RCC 7860 (cell line): ENCODE results near the gene TEX101.
"Not testable (repeated sequence)": the region's sequence is repeated elsewhere in the genome, so short reads cannot be mapped to it uniquely, and the experiment has no call there.

Experiments used
- DNase-seq: peaks from one replicate; pipeline ENCODE4 v3.0.0-alpha.2; 2015; ENCODE audit warnings: low spot score
- FAIRE-seq: peaks from 2 replicates; lab custom pipeline; 2012; peaks lifted over from hg19 to GRCh38; lab: Jason Lieb, UNC

The TEX101 gene

DNA sequence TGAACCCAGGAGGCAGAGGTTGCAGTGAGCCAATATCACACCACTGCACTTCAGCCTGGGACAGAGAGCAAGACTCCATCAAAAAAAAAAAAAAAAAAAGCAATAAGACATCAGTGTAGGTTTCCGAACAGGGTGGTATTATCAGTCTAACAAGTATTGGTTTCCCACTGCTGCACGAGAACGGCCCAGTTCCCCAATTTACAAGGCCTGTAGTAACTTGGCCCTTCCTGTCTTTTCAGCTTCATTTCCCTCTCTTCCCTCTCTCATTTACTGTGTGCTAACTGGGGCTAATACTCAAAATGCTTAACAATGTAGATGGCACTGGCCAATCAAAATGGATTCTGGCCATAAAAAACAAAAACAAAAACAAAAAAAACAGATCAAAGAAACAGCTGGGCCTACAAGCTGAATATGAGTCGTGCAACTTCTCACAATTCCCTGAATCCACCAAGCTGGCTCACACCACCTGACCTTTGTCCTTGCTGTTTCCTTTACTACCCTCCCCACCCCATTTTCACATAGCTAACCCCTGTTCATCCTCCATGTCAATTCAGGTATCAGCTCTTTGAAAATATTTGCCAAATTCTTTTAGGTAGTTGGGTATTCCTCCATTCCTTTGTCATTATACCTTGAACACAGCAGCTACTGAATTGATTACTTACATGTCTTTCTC lies 2.4 kb downstream of the TEX101 start:
- DNase-seq (no peak), FAIRE-seq (no peak)

DNA sequence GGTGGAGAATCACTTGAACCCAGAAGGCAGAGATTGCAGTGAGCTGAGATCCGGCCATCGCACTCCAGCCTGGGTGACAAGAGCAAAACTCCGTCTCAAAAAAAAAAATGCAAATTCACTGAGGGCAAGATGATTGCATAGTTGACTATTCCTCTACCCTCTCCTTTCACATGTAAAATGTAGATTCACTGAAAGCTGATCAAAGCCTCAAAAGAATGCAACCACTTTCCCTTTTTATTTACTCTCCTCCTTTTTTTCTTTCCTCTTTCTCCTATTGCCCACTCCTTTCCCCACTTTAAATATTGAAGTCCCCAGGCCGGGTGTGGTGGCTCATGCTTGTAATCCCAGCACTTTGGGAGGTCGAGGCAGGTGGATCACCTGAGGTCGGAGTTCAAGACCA lies 6.3 kb downstream of the TEX101 start:
- DNase-seq: no peak
- FAIRE-seq: no peak

DNA sequence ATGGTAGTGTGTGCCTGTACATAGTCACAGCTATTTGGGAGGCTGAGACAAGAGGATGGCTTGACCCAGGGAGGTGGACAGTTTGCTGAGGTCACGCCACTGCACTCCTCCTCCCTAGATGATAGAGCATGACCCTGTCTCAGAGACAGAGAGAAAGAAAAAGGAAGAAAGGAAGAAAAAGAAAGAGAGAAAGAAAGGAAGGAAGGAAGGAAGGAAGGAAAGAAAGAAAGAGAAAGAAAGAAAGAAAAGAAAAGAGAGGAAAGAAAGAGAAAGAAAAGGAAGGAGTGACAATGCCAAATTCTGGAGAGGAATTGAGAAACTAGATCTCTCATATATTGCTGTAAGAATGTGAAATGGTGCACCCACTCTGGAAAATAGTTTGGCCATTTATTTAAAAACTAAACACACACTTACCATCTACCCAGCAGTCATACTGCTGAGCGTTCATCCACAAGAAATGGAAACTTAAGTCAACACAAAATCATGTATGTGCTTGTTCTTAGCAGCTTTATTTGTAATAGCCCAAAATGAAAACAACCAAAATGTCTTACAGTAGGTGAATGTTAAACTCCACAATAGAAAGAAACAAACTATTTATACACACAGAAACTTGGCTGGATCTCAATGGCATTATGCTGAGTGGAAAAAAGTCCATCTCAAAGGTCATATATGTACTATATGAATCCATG lies 7.5 kb downstream of the TEX101 start:
- DNase-seq: no peak
- FAIRE-seq: no peak

DNA sequence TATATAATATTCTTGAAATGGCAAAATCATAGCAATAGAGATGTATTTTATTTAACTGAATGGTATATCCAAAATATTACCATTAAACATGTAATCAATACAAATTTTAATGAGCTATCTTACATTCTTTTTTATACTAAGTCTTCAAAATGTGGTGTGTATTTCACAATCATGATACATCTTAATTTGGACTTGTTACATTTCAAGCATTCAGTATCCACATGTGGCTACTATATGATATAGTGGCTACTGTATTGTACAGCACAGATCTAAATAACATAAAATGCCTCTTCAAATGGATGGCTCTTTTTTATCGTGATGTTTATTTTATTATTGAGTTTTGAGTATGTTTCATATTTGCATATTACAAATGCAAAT lies 8.0 kb downstream of the TEX101 start:
- no peak for FAIRE-seq

DNA sequence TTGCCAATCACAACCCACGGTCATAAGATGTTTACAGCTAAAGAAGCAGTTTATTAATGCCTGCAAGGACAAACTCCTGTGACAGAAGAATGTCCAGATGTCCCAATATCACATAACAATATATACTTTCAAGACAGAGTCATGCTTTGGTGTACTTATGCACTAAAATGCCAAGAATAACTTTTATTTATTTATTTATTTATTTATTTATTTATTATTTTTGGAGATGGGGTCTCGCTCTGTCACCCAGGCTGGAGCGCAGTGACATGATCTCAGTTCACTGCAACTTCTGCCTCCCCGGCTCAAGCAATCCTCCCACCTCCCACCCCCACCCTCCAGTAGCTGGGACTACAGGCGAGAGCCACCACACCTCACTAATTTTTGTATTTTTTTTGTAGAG lies 9.1 kb downstream of the TEX101 start:
- FAIRE-seq (no peak), DNase-seq (no peak)

More for the DNA sequence above, 8.0 kb downstream of the TEX101 start:
- no peak for DNase-seq

- FAIRE-seq: no peak
- no peak for DNase-seq
Observed at GRCh38 chr19:43425567-43426392, 11.1 kb downstream of the TEX101 start.

- FAIRE-seq: no peak
- DNase-seq: no peak
Observed at GRCh38 chr19:43429395-43429794, 14.7 kb downstream of the TEX101 start.

DNA sequence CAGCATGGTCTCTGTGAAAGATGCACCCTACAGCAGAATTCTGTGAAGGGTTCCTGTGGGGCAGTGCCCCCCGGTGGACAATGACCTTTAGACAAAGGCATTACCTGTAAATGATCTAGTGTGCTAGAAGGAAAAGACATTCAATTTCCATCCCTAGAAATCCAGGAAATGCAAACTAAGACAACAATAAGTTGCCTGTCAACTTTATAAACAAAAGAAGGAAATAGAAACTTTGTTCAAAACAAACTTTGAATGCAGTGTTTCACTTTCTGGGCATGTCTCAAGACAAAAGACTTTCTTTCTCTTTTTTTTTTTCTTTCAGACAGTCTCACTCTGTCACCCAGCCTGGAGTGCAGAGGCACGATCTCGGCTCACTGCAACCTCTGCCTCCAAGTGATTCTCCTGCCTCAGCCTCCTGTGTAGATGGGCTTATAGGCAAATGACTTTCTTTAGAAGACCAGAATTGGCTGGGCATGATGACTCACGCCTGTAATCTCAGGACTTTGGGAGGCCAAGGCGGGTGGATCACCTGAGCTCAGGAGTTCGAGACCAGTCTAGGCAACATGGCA lies 15.5 kb downstream of the TEX101 start:
- DNase-seq (no peak), FAIRE-seq (no peak)

GRCh38 chr19:43430976-43431375 lies 16.3 kb downstream of the TEX101 start:
- FAIRE-seq (no peak), DNase-seq (no peak)

- DNase-seq: no peak
- FAIRE-seq: no peak
Observed at GRCh38 chr19:43433358-43433673, 18.6 kb downstream of the TEX101 start.

GRCh38 chr19:43433689-43434088 lies 19.0 kb downstream of the TEX101 start:
- DNase-seq (no peak), FAIRE-seq (no peak)

- no peak for DNase-seq
- no peak for FAIRE-seq
Observed at GRCh38 chr19:43435775-43436174, 21.1 kb downstream of the TEX101 start.

GRCh38 chr19:43437284-43437683 lies 22.6 kb downstream of the TEX101 start:
- not testable (repeated sequence) for FAIRE-seq, DNase-seq

GRCh38 chr19:43437712-43438111 lies 23.0 kb downstream of the TEX101 start:
- DNase-seq (no peak), FAIRE-seq (no peak)

DNA sequence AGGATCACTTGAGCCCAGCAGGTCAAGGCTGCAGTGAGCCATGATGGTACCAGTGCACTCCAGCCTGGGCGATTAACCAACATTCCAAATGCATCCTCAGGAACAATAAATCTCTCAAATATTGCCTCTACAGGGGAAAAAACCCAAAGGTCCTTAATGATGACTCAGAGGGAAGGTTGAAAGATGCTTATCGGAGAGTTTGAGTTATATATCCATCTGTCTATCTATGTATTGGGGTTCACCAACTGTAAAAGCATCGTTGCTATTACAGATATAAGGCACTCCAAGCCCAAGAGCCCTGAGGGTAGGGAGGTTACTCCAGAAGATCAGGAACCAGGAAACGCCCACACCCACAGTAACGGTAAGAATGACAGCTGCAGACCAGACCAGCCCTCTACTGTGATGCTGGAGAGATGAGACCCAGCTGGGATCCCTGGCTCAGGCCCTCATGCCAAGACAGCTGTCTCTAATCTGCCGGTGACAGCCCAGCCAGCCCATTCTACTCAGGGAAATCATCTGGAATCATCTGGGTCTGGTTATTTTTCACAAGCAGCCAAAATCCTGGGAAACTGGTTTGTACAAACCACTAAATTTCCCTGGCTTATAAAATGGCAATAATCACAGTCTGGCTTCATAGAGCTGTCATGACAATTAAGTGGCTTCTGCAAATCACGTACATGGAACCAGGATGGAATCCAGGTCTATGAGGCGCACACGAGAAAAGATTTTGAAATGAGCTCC lies 23.8 kb downstream of the TEX101 start:
- no peak for FAIRE-seq
- DNase-seq: no peak

GRCh38 chr19:43439032-43439708 lies 24.5 kb downstream of the TEX101 start:
- no peak for FAIRE-seq
- DNase-seq: no peak

- DNase-seq (no peak), FAIRE-seq (no peak)
Observed at GRCh38 chr19:43439709-43440063, 25.0 kb downstream of the TEX101 start.

GRCh38 chr19:43441716-43442115 lies 27.0 kb downstream of the TEX101 start:
- DNase-seq: no peak
- no peak for FAIRE-seq

- DNase-seq, FAIRE-seq: not testable (repeated sequence)
Observed at GRCh38 chr19:43444091-43444490, 29.4 kb downstream of the TEX101 start.

DNA sequence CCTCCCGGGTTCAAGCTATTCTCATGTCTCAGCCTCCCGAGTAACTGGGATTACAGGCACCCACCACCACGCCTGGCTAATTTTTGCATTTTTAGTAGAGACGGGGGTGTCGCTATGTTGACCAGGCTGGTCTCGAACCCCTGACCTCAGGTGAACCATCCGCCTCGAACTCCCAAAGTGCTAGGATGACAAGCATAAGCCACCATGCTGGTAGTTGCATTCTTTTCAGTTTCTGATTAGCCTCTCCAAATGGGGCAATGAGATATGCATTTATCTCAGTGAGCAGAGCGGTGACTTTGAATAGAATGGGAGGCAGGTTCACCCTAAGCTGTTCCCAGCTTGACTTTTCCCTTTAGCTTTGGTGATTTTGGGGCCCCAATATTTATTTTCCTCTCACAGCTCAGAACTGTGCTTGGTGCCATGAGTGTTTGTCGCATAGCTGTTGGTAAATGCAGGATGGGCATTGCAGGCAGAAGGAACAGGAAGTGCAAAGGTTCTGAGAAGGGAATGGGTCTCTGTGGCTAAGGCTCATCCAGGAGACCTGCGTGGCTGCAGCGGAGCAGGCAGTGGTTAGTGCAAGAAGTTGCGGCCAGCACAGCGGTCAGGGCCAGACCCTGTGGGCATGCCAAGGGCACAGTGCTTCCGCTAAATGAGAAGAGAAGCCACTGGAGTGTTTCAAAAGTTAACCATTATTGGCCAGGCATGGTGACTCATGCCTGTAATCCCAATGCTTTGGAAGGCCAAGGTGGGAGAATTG lies 30.0 kb downstream of the TEX101 start:
- peak; percentile 76 for DNase-seq
- FAIRE-seq: peak; percentile 92
